CD4-positive, alpha-beta T cell treated with Interleukin-12 subunit alpha and Interleukin-12 subunit beta, for 1 hour (primary cell): ENCODE data around the gene HEBP1.
"Not testable (repeated sequence)": the region's sequence is repeated elsewhere in the genome, so short reads cannot be mapped to it uniquely, and the experiment has no call there.

ENCODE experiments used
- DNase-seq: peaks from one replicate; pipeline ENCODE4 v3.0.0-alpha.2; 2020

Gene HEBP1

DNA sequence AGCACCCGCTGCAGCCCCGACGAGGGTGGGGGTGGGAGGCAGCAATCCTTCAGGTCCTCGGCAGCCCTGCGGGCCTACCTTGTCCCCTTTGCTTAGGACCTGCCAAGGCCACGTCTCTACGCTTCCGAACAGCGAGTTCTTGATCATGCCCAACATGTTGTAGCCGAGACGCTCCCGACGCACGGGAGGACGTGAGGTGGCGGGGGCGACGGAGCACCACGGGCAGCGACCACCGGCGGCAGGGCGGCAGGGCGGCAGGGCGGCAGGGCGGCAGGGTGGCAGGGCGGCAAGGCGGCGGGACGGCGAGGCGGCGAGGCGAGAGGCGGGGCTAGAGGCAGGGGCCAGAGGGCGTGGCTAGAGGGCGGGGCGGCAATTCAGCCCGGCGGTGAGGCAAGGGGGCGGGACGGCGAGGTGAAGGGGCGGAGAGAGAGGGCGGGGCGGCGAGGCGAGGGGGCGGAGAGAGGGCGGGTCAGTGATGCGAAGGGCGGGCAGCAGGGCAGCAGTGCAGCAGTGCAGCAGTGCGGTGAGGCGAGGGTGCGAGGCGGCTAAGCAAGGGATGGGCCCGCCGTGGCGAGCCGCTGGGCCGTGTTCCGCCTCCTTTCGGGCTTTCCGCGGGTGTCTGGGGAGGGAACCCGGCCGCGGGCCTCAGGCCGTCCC lies at the start of gene HEBP1:
Gene HEBP1, minus strand, starts transcription at position 307 of the 657 bp plus-strand sequence. Its CDS starts 151 bp downstream, at position 156.
- peak; percentile 96 for DNase-seq

DNA sequence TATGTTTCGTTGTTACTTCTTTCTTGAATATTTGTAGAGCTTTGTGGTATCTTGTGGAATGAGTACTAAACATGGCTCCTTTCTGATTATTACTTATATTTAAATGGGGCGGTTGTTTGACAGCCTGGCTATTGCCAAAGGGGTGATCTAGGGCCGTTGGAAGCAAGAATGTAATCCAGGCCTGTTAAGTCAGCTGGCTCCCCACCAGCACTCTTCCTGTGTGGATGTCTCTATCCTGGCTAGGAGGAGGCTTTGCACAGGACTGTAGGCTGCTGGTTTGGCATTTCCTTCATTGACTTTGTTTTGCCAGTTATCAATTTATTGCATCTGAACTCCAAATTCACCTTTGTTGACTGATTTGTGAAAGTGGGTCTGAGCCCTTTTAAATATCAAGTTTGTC lies 49.8 kb upstream of the HEBP1 start:
- no peak for DNase-seq

- no peak for DNase-seq
Observed at GRCh38 chr12:13046964-13047363, 46.9 kb upstream of the HEBP1 start.

DNA sequence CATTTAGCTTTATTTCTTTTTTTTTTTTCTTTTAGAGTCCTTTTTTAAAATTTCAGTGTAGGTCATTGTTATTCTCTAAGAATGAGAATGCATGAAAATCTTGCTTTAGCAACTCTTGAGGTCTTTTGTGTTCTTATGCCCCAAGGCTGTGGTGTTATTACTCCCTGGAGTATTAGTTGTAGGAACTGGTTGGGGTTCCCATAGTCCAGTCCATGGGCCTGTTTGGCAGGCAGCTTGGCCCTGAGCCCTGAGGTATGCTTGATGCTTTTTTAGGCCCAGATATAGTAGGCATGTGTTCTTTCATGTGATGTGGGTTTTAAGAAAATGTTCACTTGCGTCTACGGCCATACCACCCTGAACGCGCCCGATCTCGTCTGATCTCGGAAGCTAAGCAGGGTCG lies 45.8 kb upstream of the HEBP1 start:
- DNase-seq = no peak

GRCh38 chr12:13044906-13045299 lies 44.8 kb upstream of the HEBP1 start:
- DNase-seq = no peak

DNA sequence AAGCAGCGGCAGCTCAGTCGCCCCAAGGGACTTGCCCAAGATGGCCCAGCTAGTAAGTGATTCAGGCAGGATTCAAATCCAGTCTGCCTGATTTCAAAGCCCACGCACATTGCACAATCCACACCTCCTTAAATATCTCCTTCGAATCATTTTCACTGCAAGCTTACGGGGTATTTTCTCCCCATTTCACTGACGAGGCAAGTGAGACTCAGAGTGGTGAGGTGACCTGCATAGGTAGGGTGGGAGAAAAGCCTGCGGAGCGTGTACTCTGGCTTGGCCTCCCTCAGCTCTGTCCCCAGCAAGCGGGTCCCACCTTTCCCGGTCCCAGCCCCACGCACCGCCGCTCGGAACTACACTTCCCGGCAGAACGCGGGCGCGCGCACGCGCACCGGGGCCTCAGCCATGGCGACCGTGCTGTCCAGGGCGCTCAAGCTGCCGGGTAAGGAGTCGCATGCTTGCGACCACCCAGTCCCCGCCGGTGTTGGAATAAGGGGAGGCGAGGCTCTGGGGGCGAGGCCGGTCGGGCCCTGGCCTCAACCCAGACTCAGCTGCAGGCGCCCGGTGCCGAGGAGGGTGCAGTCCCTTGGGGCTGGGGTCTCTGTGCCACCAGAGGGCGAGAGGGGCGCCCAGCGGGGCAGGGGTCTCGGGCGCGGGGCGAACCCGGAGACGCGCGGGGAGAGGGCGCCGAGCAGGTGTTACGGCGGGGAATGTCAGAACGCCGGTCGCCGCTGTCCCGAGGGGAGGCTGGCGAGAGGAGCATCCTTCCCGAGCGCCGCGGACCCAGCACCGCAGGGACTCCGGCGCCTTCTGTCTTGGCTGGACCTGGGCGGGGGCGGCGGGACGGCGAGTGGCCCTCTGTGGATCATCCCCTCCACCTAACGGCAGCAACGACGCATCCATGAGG lies 44.2 kb upstream of the HEBP1 start, which contains the start of gene FAM234B:
Gene FAM234B, plus strand, starts transcription at position 380 of the 904 bp plus-strand sequence. Its CDS starts 23 bp downstream, at position 403.
- DNase-seq = peak; percentile 75

DNA sequence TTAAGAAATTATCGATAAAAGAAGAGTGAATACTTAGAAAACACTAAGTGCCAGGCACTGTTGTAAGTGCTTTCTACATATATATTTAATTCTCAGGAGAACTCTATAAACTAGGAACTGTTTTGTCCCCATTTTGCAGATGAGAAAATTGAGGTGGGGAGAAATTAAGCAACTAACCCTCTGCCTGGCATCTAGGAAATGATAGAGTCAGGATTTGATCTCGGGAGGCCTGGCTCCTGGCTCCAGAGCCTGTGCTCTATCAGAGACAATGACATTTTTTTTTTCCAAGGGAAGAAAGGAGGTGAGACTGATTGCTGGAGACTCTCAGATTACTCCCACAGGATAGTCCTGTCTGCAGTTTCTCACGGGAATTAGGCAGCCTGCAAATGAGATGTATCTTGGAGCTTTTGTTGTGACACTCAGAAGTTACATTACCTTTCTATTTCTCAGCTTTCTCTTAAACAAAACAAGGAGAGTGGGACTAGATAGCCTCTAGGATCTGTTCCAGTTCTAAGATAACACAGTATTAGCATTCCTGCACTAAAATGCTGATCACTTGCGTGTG lies 42.7 kb upstream of the HEBP1 start:
- DNase-seq = no peak

DNA sequence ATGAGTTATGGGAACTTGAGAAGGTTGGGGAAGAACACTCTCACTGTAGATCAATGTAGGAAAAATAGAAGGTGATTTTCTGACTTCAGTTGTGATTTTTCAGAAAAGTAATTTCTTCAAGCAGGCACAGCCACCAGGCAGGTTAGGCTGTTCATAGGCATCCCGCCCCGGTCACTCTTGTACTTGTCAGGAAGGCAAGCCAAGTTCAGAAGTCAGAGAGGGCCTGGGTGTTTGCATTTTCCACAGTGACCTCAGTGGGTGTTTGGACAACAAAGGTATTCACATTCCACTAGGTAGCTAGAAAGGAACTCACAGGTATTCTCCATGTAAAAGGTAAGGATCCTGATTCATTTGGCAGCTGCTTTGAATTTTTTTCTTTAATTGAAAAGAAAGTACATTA lies 41.2 kb upstream of the HEBP1 start:
- DNase-seq = no peak

- DNase-seq = no peak
Observed at GRCh38 chr12:13039328-13039956, 39.4 kb upstream of the HEBP1 start.

DNA sequence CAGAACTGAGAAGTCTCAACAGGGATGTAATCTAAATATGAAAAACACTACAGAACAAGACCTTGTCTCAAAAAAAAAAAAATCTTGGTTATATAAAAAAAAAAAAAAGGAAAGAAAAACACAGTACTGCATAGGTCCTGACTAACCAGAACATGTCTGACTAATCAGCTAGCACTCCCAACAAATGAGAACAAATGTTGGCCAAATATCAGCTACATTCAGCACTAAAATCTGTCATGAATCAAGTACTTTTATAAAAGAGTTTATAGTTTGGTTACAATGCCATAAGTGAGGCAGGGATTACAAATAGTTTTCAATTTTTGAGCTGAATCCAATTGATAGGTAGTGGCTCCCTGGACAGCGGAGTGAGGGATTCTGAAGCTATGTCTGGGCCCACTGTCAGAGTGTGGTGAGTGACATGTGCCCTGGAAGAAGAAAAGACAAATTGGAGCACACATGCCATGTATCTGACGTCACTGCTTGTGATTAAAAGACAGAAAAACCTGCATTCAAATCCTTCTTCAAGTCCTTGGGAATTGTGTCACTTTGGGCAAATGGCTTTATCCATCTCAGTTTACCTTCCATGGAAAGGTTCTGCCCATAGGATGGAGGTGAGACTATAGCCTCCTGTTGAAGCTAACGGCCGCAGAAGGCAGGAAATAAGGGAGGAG lies 38.6 kb upstream of the HEBP1 start:
- no peak for DNase-seq

GRCh38 chr12:13036881-13037280 lies 36.8 kb upstream of the HEBP1 start:
- DNase-seq = no peak

DNA sequence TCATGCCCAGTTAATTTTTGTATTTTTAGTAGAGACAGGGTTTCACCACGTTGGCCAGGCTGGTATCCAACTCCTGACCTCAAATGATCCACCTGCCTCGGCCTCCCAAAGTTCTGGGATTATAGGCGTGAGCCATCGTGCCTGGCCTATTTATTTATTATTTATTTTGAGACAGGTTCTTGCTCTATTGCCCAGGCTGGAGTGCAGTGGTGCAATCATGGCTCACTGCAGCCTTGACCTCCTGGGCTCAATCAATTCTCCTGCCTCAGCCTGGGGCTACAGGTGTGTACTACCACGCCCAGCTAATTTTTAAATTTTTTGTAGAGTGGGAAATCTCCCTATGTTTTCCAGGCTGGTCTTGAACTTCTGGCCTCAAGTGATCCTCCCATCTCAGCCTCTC lies 35.3 kb upstream of the HEBP1 start:
- not testable (repeated sequence) for DNase-seq

DNA sequence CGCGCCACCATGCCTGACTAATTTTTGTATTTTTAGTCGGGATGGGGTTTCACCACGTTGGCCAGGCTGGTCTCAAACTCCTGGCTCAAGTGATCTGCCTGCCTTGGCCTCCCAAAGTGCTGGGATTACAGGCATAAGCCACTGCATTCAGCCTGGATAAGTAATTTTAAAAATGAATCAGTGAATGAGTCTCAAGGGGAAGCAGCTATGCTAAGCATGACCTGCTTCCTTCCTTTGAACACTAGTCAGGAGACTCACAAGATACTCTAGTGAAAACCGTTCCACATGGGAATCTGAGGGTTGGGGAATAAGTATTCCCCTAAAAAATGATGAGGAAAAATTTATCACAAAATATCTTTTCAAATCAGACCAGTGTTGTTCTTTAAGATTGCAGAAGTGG lies 33.4 kb upstream of the HEBP1 start:
- DNase-seq = no peak

DNA sequence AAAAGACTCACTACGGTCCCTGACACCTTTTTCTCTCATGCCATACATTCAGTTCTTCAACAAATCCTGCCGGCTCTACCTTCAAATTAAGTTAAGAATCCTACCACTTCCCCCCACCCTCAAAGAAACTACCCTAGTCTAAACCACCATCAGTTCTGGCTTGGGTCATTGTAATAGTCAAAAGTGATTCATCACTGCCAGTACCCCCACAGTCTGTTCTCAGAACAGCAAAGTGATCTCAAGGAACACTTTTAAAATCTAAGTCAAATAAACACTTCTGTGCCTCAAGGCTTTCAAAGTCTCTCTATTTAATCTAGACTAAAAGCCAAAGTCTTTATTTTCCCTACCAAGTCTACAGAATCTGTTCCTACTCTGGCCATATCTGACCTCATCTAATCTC lies 32.1 kb upstream of the HEBP1 start:
- DNase-seq = no peak

GRCh38 chr12:13030541-13031291 lies 30.7 kb upstream of the HEBP1 start:
- DNase-seq = no peak

DNA sequence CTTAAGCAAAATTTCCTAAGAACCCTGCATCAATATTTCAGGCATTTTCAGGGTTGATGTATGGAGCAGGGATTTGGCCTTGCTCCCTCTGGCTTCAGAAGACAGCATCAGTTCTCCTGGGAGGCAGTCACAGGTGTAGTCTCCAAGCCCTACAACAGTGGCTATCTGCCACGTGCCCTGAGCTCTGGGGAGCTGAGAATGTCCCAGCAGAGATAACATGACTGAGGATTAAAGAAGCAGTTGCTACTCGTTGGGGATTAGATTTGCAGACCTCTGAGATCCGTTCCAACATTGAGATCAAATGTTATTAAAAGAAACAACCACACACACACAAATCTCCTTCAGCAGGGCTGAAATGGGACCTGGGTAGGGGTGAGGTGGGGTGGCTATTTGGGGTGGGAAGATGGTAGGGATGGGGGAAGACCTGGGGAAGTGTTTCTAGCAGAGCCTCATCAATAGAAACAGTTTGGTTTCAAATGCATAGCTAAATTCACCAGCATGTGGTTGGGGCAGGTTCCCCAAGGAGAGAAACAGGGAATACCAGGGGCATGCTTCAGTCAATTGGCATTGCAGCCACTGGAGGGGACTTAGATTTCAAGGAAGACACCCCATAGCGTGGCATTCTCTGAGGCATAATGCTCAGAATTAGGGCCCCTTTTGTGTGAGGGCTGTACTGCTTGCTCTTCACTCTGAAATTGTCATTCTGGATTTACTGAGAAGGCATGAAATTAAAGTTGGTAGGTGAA lies 28.9 kb upstream of the HEBP1 start:
- no peak for DNase-seq

DNA sequence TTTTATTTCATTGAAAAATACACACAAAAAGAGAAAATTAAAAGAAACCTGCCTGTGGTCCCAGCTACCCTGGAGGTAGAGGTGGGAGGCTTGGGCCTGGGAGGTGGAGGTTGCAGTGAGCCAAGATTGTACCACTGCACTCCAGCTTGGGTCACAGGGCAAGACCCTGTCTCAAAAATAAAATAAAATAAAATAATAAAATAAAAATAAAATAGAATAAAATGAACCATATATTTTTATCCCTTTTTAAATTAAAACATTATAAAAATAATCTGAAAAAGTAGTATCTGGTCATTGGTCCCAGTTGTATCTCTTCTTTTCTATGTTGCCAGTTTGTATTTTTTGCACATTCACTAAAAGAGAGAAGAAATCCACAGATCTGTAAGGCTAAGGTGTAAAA lies 27.4 kb upstream of the HEBP1 start:
- DNase-seq = no peak

GRCh38 chr12:13027032-13027431 lies 27.0 kb upstream of the HEBP1 start:
- no peak for DNase-seq

GRCh38 chr12:13026286-13026685 lies 26.2 kb upstream of the HEBP1 start:
- no peak for DNase-seq

GRCh38 chr12:13024531-13024916 lies 24.5 kb upstream of the HEBP1 start:
- DNase-seq = no peak

- no peak for DNase-seq
Observed at GRCh38 chr12:13023811-13024530, 23.9 kb upstream of the HEBP1 start.
